Mesenchymal stem cell (in vitro differentiated cells and primary cell): Measurements from ENCODE around the gene COQ8A.

Experiments used
- DNase-seq: peaks from one replicate; pipeline ENCODE4 v3.0.0-alpha.2; 2013
- H2AFZ ChIP-seq: one replicate; pipeline ENCODE4 v1.6.1; 2013; ENCODE audit warnings: low read depth, mild to moderate bottlenecking, control low read depth, inconsistent platforms, low read length, moderate library complexity
- H2AK5ac ChIP-seq: 2 replicates; pipeline ENCODE4 v1.6.1; 2013; ENCODE audit warnings: low read length, moderate library complexity, mild to moderate bottlenecking, inconsistent platforms; ENCODE audit not compliant: severe bottlenecking
- H2BK120ac ChIP-seq: one replicate; pipeline ENCODE4 v1.6.1; 2013; ENCODE audit warnings: low read depth, mild to moderate bottlenecking, inconsistent platforms, low read length, moderate library complexity
- H2BK12ac ChIP-seq, 2 experiments: one replicate each; pipeline ENCODE4 v1.6.1; 2013; ENCODE audit warnings: inconsistent platforms in 2 of 2, low read length in 2 of 2, mild to moderate bottlenecking in 2 of 2, moderate library complexity in 2 of 2, control low read depth in 1 of 2
- H2BK15ac ChIP-seq: one replicate; pipeline ENCODE4 v1.6.1; 2013; ENCODE audit warnings: mild to moderate bottlenecking, low read depth, inconsistent platforms; ENCODE audit not compliant: poor library complexity, severe bottlenecking
- H2BK5ac ChIP-seq: 2 replicates; pipeline ENCODE4 v1.6.1; 2013; ENCODE audit warnings: low read depth, mild to moderate bottlenecking, low read length, control low read depth, inconsistent platforms; ENCODE audit not compliant: poor library complexity, severe bottlenecking
- H3K14ac ChIP-seq, 2 experiments: one replicate each; pipeline ENCODE4 v1.6.1; 2013; ENCODE audit warnings: inconsistent platforms in 2 of 2, low read length in 2 of 2, control low read depth in 1 of 2, mild to moderate bottlenecking in 1 of 2, moderate library complexity in 1 of 2
- H3K18ac ChIP-seq, 2 experiments: one replicate each; pipeline ENCODE4 v1.6.1; 2013; ENCODE audit warnings: inconsistent platforms in 2 of 2, low read length in 2 of 2, control low read depth in 1 of 2, low read depth in 1 of 2, mild to moderate bottlenecking in 1 of 2
- H3K23ac ChIP-seq, 2 experiments: one replicate each; pipeline ENCODE4 v1.6.1; 2013; ENCODE audit warnings: inconsistent platforms in 2 of 2, low read length in 2 of 2, mild to moderate bottlenecking in 2 of 2, moderate library complexity in 2 of 2, control low read depth in 1 of 2
- H3K27ac ChIP-seq: 2 replicates; pipeline ENCODE4 v1.5.1; 2013; ENCODE audit warnings: mild to moderate bottlenecking, moderate library complexity, low read length, control low read depth, inconsistent platforms; ENCODE audit not compliant: poor library complexity, severe bottlenecking
- H3K27me3 ChIP-seq, 2 experiments: 2 replicates each; pipeline versions ENCODE4 v1.6.1 to v1.7.0; 2013; ENCODE audit warnings: low read length in 2 of 2, mild to moderate bottlenecking in 2 of 2, moderate library complexity in 2 of 2, control low read depth in 1 of 2, inconsistent platforms in 1 of 2; ENCODE audit not compliant: control insufficient read depth in 1 of 2, insufficient read depth in 1 of 2
- H3K36me3 ChIP-seq, 2 experiments: 2 replicates each; pipeline versions ENCODE4 v1.6.1 to v1.7.0; 2013; ENCODE audit warnings: low read length in 2 of 2, control low read depth in 1 of 2, inconsistent platforms in 1 of 2, low read depth in 1 of 2, mild to moderate bottlenecking in 1 of 2; ENCODE audit not compliant: insufficient read depth in 2 of 2, control insufficient read depth in 1 of 2
- H3K4ac ChIP-seq, 2 experiments: one replicate each; pipeline ENCODE4 v1.6.1; 2013; ENCODE audit warnings: inconsistent platforms in 2 of 2, low read length in 2 of 2, mild to moderate bottlenecking in 2 of 2, moderate library complexity in 2 of 2, control low read depth in 1 of 2, low read depth in 1 of 2
- H3K4me1 ChIP-seq: 2 replicates; pipeline ENCODE4 v1.6.1; 2013; ENCODE audit warnings: low read depth, low read length, control low read depth; ENCODE audit not compliant: control insufficient read depth, insufficient read depth
- H3K4me2 ChIP-seq: 2 replicates; pipeline ENCODE4 v1.6.1; 2013; ENCODE audit warnings: low read length, mild to moderate bottlenecking, inconsistent platforms; ENCODE audit not compliant: poor library complexity, severe bottlenecking
- H3K4me3 ChIP-seq, 2 experiments: 2 replicates each; pipeline versions ENCODE4 v1.5.1 to v1.7.0; 2013; ENCODE audit warnings: low read length in 2 of 2, mild to moderate bottlenecking in 2 of 2, control low read depth in 1 of 2, low read depth in 1 of 2; ENCODE audit not compliant: insufficient read depth in 1 of 2
- H3K79me1 ChIP-seq: replicated peaks from 2 replicates; pipeline ENCODE4 v1.6.1; 2013; ENCODE audit warnings: mild to moderate bottlenecking, control low read depth, low read length, inconsistent platforms; ENCODE audit not compliant: poor library complexity, severe bottlenecking
- H3K9ac ChIP-seq: 2 replicates; pipeline ENCODE4 v1.7.0; 2013; ENCODE audit warnings: mild to moderate bottlenecking, low read length, moderate library complexity
- H3K9me3 ChIP-seq: 2 replicates; pipeline ENCODE4 v1.7.0; 2013; ENCODE audit warnings: mild to moderate bottlenecking, low read length; ENCODE audit not compliant: control insufficient read depth
- H4K8ac ChIP-seq: one replicate; pipeline ENCODE4 v1.6.1; 2013; ENCODE audit warnings: inconsistent platforms, mild to moderate bottlenecking, low read length, moderate library complexity
- H4K91ac ChIP-seq: one replicate; pipeline ENCODE4 v1.6.1; 2013; ENCODE audit warnings: mild to moderate bottlenecking, low read length, inconsistent platforms
- WGBS: methylation state at CpG from one replicate; pipeline ENCODE4 v1.1.7; 2013; ENCODE audit warnings: mixed read lengths; 5-methylcytosine and 5-hydroxymethylcytosine counted together

Gene COQ8A

GRCh38 chr1:226912587-226913176 is 27.4 kb upstream of the COQ8A start:
- Histone ChIP-seq H4K8ac (no peak overlapping the region), H3K9me3 (no peaks in the 10 kb centered on the region), H4K91ac (no peak overlapping the region), H3K4ac (no peak overlapping the region), H3K27me3 (no peaks in the 10 kb centered on the region), H3K4me2 (no peak overlapping the region), H2BK5ac (no peak overlapping the region), H3K9ac (no peak overlapping the region), H2AFZ (no peak overlapping the region), H3K14ac (no peak overlapping the region), H3K27ac (no peak overlapping the region), H3K4me3 (no peak overlapping the region), H3K18ac (no peak overlapping the region), H3K4me1 (no peaks in the 10 kb centered on the region), H2AK5ac (no peak overlapping the region), H2BK12ac (no peak overlapping the region), H3K23ac (no peak overlapping the region), H3K79me1 (no peaks in the 10 kb centered on the region), H3K36me3 (peaks cover 0 to 7% of the 10 kb centered on the region in 2 experiments), H2BK15ac (no peak overlapping the region), H2BK120ac (no peak overlapping the region)
- 49% methylated on average over 13 of the region's 13 CpGs for WGBS
- peak; percentile 18 for DNase-seq

GRCh38 chr1:226915672-226915995 is 24.5 kb upstream of the COQ8A start:
- no peak for DNase-seq
- H2BK120ac ChIP-seq = no peak overlapping the region
- no peak overlapping the region for H2AK5ac ChIP-seq
- no peaks in the 10 kb centered on the region for H3K9me3 ChIP-seq
- H3K27me3 ChIP-seq = no peaks in the 10 kb centered on the region
- WGBS = 64% methylated on average over 3 of the region's 3 CpGs
- no peak overlapping the region for H2BK15ac ChIP-seq
- no peak overlapping the region for H3K4me2 ChIP-seq
- no peak overlapping the region for H4K8ac ChIP-seq
- H3K4me3 ChIP-seq = no peak overlapping the region
- H4K91ac ChIP-seq = no peak overlapping the region
- H3K9ac ChIP-seq = no peak overlapping the region
- no peak overlapping the region for H3K14ac ChIP-seq
- H2AFZ ChIP-seq = no peak overlapping the region
- H3K23ac ChIP-seq = no peak overlapping the region
- H2BK5ac ChIP-seq = no peak overlapping the region
- no peaks in the 10 kb centered on the region for H3K4me1 ChIP-seq
- no peak overlapping the region for H3K4ac ChIP-seq
- H3K36me3 ChIP-seq = peaks cover 3 to 8% of the 10 kb centered on the region in 2 experiments
- no peak overlapping the region for H3K27ac ChIP-seq
- H3K79me1 ChIP-seq = no peaks in the 10 kb centered on the region
- H3K18ac ChIP-seq = no peak overlapping the region
- H2BK12ac ChIP-seq = no peak overlapping the region

- no peak overlapping the region for H4K8ac ChIP-seq
- H3K4me1 ChIP-seq = no peaks in the 10 kb centered on the region
- H3K36me3 ChIP-seq = peaks cover 3 to 8% of the 10 kb centered on the region in 2 experiments
- H3K4me2 ChIP-seq = no peak overlapping the region
- no peak overlapping the region for H3K9ac ChIP-seq
- H3K4me3 ChIP-seq = no peak overlapping the region
- no peak overlapping the region for H2BK15ac ChIP-seq
- H3K79me1 ChIP-seq = no peaks in the 10 kb centered on the region
- no peak overlapping the region for H3K18ac ChIP-seq
- no peaks in the 10 kb centered on the region for H3K27me3 ChIP-seq
- H2BK12ac ChIP-seq = no peak overlapping the region
- no peak overlapping the region for H2AFZ ChIP-seq
- no peak overlapping the region for H2BK120ac ChIP-seq
- no peak overlapping the region for H3K4ac ChIP-seq
- no peak overlapping the region for H3K23ac ChIP-seq
- no peak for DNase-seq
- H3K9me3 ChIP-seq = no peaks in the 10 kb centered on the region
- WGBS = 89% methylated on average over 1 of the region's 2 CpGs
- H2AK5ac ChIP-seq = no peak overlapping the region
- no peak overlapping the region for H3K14ac ChIP-seq
- no peak overlapping the region for H4K91ac ChIP-seq
- no peak overlapping the region for H3K27ac ChIP-seq
- no peak overlapping the region for H2BK5ac ChIP-seq
Measured at GRCh38 chr1:226916497-226916896, 23.6 kb upstream of the COQ8A start.

GRCh38 chr1:226919587-226919986 is 20.5 kb upstream of the COQ8A start:
- Histone ChIP-seq H3K4me1 (no peaks in the 10 kb centered on the region), H2AFZ (no peak overlapping the region), H3K9me3 (no peaks in the 10 kb centered on the region), H3K27me3 (no peaks in the 10 kb centered on the region), H3K79me1 (no peaks in the 10 kb centered on the region), H3K9ac (no peak overlapping the region), H3K36me3 (peaks cover 3 to 8% of the 10 kb centered on the region in 2 experiments), H3K23ac (no peak overlapping the region), H2BK5ac (no peak overlapping the region), H3K18ac (no peak overlapping the region), H3K4ac (no peak overlapping the region), H3K4me3 (no peak overlapping the region), H2AK5ac (no peak overlapping the region), H3K14ac (no peak overlapping the region), H3K4me2 (no peak overlapping the region), H2BK15ac (no peak overlapping the region), H3K27ac (no peak overlapping the region), H2BK120ac (no peak overlapping the region), H4K91ac (no peak overlapping the region), H2BK12ac (no peak overlapping the region), H4K8ac (no peak overlapping the region)
- 95% methylated on average over 3 of the region's 5 CpGs for WGBS
- no peak for DNase-seq
